Psoas muscle (tissue), 8 donors: Measurements from ENCODE around the gene SAMD5. TPM values are rescaled to one million over a fixed set of nuclear protein-coding genes. Genes with fewer than 3 reads are reported as not detected.

Experiments used
- ATAC-seq, 4 donors: fragments of 200-7000 bp; cut with Tn5 transposase; one replicate each; pipeline ENCODE4 v1.9.1; 2020; ENCODE audit warnings: moderate library complexity in 3 of 4, mild to moderate bottlenecking in 2 of 4
- DNase-seq, 2 donors: peaks; one replicate each; pipeline ENCODE4 v3.0.0-alpha.2; 2020
- H3K27ac ChIP-seq: fragments of 200-600 bp; one replicate; pipeline ENCODE4 v1.8.0; 2022
- H3K27me3 ChIP-seq, 3 donors: fragments of 200-600 bp in 1 of 3; one replicate each; pipeline versions ENCODE4 v1.6.1 to v1.8.0; 2013 to 2022; ENCODE audit warnings: low read length in 2 of 3, mild to moderate bottlenecking in 2 of 3, moderate library complexity in 1 of 3; ENCODE audit not compliant: insufficient read depth in 3 of 3
- H3K36me3 ChIP-seq, 2 donors: fragments of 200-600 bp in 1 of 2; one replicate each; pipeline versions ENCODE4 v1.6.1 to v1.8.0; 2013 to 2022; ENCODE audit warnings: low read depth in 1 of 2, mild to moderate bottlenecking in 1 of 2, moderate library complexity in 1 of 2; ENCODE audit not compliant: insufficient read depth in 1 of 2
- H3K4me1 ChIP-seq: fragments of 200-600 bp; one replicate; pipeline ENCODE4 v1.8.0; 2022
- H3K4me3 ChIP-seq: fragments of 200-600 bp; one replicate; pipeline ENCODE4 v1.8.0; 2022; ENCODE audit warnings: mild to moderate bottlenecking
- H3K9me3 ChIP-seq: fragments of 200-600 bp; one replicate; pipeline ENCODE4 v1.8.0; 2022
- WGBS, 3 donors: extraction: QIAGEN DNeasy Blood & Tissue Kit; methylation state at CpG; one replicate each; pipeline versions ENCODE4 v1.1.6 to v1.1.7; 2013; 5-methylcytosine and 5-hydroxymethylcytosine counted together
- intact Hi-C, 2 donors: fragments of 100-400 bp; cut with DNase I; formaldehyde crosslinking; loops; one replicate each; pipeline versions ENCODE4 v1.11.0 to v1.14.2; 2022
- polyA plus RNA-seq, 3 donors: library from polyadenylated mRNA; stranded (reverse); fragments of 200-250 nt; gene quantifications; one replicate each; pipeline ENCODE4 v1.2.3, GENCODE V29; 2013
- total RNA-seq, 4 donors: library from RNA; stranded (reverse); fragmentation: NEBNext Ultra II Directional in 2 of 4; extraction: Animal tissue kit (Norgen Biotek cat#: 25700) in 2 of 4; gene quantifications; one replicate each; pipeline versions ENCODE4 v1.2.1 to v1.2.4, GENCODE V29; 2021 to 2023
- TF ChIP-seq, protein P1 (sequence below): fragments of 200-600 bp; IDR thresholded peaks from one replicate; pipeline ENCODE4 v1.8.0; 2022; ENCODE audit warnings: antibody characterized with exemption
- donor health status: healthy with polysubstance abuse.
- donor health status: DM: no; HTN: no; CAD: no; lungs with moderate emphysema.
- donor health status: Bipolar disorder and iron deficiency.
- donor health status: healthy.
- donor health status: DM: yes; HTN: yes; CAD: no.
- donor health status: DM: no; HTN: no; CAD: no.
- donor health status: DM: no; HTN: no; CAD: no.
- donor health status: DM: yes; HTN: yes; CAD: no.

Gene SAMD5
- total and polyA plus RNA-seq, 7 donors = 0.03 to 0.30 (median 0.08) TPM

DNA sequence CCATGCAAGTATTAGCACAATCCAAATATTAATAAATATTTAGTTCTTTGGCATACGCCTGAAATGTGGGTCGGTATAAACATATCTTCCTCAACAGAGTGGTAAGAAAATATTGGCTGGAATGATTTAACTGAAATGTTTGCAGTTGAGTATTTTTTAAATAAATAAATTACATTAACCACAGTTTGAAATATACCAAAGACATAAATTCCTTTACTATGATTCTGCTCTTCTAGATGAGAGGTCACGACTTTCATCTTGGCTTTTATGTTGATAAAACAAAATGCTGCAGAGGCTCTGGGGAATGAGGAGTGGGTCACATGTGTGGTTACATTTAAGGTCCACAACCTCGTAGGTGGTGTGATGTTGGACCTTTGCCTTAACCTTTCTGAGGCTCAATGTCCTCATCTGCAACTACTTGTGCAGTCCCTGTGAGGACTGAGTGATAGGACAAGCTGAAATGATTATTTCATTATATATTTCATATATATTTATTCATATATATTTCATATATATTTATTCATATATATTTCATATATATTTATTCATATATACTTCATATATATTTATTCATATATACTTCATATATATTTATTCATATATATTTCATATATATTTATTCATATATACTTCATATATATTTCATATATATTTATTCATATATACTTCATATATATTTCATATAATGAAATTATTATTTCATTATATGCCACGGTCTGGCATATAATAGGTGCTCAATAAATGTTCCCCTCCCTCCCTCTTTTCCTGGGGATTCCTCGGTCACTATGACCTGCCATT, 107.4 kb downstream of the SAMD5 start:
- no peaks in the 10 kb centered on the region for H3K36me3 ChIP-seq
- H3K4me1 ChIP-seq = no peaks in the 10 kb centered on the region
- 79 to 83% (median 79%) methylated on average over 6 of the region's 6 CpGs for WGBS, 3 donors
- TF ChIP-seq, protein P1, sequence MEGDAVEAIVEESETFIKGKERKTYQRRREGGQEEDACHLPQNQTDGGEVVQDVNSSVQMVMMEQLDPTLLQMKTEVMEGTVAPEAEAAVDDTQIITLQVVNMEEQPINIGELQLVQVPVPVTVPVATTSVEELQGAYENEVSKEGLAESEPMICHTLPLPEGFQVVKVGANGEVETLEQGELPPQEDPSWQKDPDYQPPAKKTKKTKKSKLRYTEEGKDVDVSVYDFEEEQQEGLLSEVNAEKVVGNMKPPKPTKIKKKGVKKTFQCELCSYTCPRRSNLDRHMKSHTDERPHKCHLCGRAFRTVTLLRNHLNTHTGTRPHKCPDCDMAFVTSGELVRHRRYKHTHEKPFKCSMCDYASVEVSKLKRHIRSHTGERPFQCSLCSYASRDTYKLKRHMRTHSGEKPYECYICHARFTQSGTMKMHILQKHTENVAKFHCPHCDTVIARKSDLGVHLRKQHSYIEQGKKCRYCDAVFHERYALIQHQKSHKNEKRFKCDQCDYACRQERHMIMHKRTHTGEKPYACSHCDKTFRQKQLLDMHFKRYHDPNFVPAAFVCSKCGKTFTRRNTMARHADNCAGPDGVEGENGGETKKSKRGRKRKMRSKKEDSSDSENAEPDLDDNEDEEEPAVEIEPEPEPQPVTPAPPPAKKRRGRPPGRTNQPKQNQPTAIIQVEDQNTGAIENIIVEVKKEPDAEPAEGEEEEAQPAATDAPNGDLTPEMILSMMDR = no peak
- no peaks in the 10 kb centered on the region for H3K27me3 ChIP-seq
- DNase-seq (no peak), ATAC-seq (no peak)
- H3K9me3 ChIP-seq = no peaks in the 10 kb centered on the region
- intact Hi-C loops = no loop called here
- H3K4me3 ChIP-seq = no peak overlapping the region
- no peak overlapping the region for H3K27ac ChIP-seq

GRCh38 chr6:147617366-147617765, 108.9 kb downstream of the SAMD5 start:
- Histone ChIP-seq H3K27me3 (peaks cover 0 to under 1% (median 0%) of the 10 kb centered on the region in 3 donors), H3K27ac (no peak overlapping the region), H3K9me3 (no peaks in the 10 kb centered on the region), H3K4me1 (no peaks in the 10 kb centered on the region), H3K36me3 (no peaks in the 10 kb centered on the region), H3K4me3 (no peak overlapping the region)
- DNase-seq (no peak), ATAC-seq (no peak)
- WGBS, 3 donors = 72 to 83% (median 76%) methylated on average over 3 of the region's 3 CpGs
- TF ChIP-seq, protein P1 = no peak
- intact Hi-C loops = no loop called here

GRCh38 chr6:147618457-147618856, 110.0 kb downstream of the SAMD5 start:
- Histone ChIP-seq H3K36me3 (no peaks in the 10 kb centered on the region), H3K27ac (no peak overlapping the region), H3K9me3 (no peaks in the 10 kb centered on the region), H3K4me3 (no peak overlapping the region), H3K27me3 (peaks cover 0 to 2% (median 0%) of the 10 kb centered on the region in 3 donors), H3K4me1 (no peaks in the 10 kb centered on the region)
- TF ChIP-seq, protein P1 = no peak
- 93 to 95% (median 95%) methylated on average over 6 of the region's 6 CpGs for WGBS, 3 donors
- intact Hi-C loops = no loop called here
- ATAC-seq = no peak
- no peak for DNase-seq

GRCh38 chr6:147618927-147619326, 110.4 kb downstream of the SAMD5 start:
- H3K4me1 ChIP-seq = no peaks in the 10 kb centered on the region
- intact Hi-C loops = no loop called here
- no peak for DNase-seq
- TF ChIP-seq, protein P1 = no peak
- ATAC-seq = no peak
- no peak overlapping the region for H3K4me3 ChIP-seq
- no peaks in the 10 kb centered on the region for H3K9me3 ChIP-seq
- 88 to 94% (median 92%) methylated on average over 6 of the region's 6 CpGs for WGBS, 3 donors
- H3K27me3 ChIP-seq = peaks cover 0 to 2% (median 0%) of the 10 kb centered on the region in 3 donors
- no peak overlapping the region for H3K27ac ChIP-seq
- H3K36me3 ChIP-seq = no peaks in the 10 kb centered on the region
